ENCODE data around the gene ZSWIM7.

GRCh38 chr17:16005636-16006035 lies 6.1 kb upstream of the ZSWIM7 start:
- TF ChIP-seq CTCF (IDR thresholded peaks at IDR 0.05) (no peak), POLR2A (IDR thresholded peaks at IDR 0.05) (no peak), EP300 (IDR thresholded peaks at IDR 0.05) (no peak), POLR2AphosphoS5 (IDR thresholded peaks at IDR 0.05) (no peak)

Data from sigmoid colon (tissue), 4 donors.